ENCODE measurements around the gene GRID1.

GRID1 gene

DNA sequence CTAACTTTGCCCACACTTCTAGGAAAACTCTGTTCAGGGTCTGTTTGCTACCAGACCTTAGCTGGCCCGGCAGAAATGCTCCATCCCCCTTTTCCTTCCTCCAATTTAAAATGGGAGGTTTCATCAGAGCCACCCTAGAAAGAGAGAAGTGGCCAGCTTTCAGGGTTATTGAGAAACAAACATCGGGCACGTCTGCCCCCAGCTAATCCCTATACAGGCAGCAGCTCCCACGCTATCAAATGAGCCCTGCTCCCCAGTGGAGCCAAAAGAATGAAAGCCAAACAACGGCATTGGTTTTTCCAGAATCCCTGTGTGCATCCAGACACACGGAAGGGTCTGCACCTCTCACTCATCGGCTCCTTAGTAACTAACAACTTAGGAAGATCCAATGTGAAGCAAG is 132.5 kb downstream of the GRID1 start:
- Mint-ChIP-seq H3K27me3 (peaks cover 1% of the 10 kb centered on the region), H3K9me3 (peaks cover 10% of the 10 kb centered on the region), H3K36me3 (ENCODE audit: low read depth) (no peaks in the 10 kb centered on the region), H3K4me3 (no peak overlapping the region), H3K4me1 (ENCODE audit: low read depth) (peaks cover 46% of the 10 kb centered on the region), H3K27ac (no peak overlapping the region)
- intact Hi-C loops (cut with micrococcal nuclease), result no loop called here

DNA sequence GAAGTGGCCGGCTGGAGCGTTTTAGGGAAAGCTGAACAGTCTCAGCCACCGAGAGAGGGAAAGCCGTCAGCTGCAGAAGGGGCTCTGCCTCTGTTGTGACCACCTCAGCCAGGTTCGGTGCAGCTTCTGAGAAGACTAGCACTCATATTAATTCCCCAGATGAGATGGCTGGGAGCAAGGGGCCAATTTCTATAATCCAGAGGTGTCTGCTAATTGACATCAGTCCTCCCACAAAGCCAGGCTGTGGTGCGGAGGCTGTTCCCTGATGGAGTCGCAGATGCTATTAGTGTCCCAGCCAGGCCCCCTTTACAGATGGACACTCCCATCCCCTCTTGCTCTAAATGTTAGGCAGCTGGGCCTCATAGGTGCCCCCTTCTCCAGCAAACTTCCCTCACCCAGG is 133.5 kb downstream of the GRID1 start:
- Mint-ChIP-seq H3K4me1 (ENCODE audit: low read depth) (peaks cover 55% of the 10 kb centered on the region), H3K4me3 (no peak overlapping the region), H3K27me3 (peaks cover 1% of the 10 kb centered on the region), H3K36me3 (ENCODE audit: low read depth) (no peaks in the 10 kb centered on the region), H3K27ac (no peak overlapping the region), H3K9me3 (peaks cover 10% of the 10 kb centered on the region)
- intact Hi-C loops (cut with micrococcal nuclease), result no loop called here

DNA sequence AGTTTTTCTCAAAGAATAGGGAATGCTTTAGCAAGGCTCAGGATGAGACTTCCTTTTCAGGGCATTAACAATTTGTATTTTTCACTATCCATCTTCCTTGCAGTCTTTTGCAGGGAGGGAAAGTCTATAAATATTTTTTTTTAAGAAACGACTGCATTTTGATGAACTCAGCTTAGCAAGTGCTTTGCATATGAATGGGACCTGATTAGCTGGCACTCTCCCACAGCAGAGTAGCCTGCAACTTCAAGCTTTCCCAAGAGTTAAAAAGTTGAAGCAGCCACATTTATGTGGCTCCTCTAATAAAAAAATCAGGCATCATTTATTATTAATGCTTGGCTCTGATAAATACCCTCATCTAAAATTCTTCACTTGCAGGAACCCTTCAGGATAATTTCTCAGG is 134.0 kb downstream of the GRID1 start:
- Mint-ChIP-seq H3K9me3 (peaks cover 5% of the 10 kb centered on the region), H3K27me3 (peaks cover 1% of the 10 kb centered on the region), H3K4me3 (no peak overlapping the region), H3K27ac (no peak overlapping the region), H3K36me3 (ENCODE audit: low read depth) (no peaks in the 10 kb centered on the region), H3K4me1 (ENCODE audit: low read depth) (peaks cover 58% of the 10 kb centered on the region)
- intact Hi-C loops (cut with micrococcal nuclease), result no loop called here

DNA sequence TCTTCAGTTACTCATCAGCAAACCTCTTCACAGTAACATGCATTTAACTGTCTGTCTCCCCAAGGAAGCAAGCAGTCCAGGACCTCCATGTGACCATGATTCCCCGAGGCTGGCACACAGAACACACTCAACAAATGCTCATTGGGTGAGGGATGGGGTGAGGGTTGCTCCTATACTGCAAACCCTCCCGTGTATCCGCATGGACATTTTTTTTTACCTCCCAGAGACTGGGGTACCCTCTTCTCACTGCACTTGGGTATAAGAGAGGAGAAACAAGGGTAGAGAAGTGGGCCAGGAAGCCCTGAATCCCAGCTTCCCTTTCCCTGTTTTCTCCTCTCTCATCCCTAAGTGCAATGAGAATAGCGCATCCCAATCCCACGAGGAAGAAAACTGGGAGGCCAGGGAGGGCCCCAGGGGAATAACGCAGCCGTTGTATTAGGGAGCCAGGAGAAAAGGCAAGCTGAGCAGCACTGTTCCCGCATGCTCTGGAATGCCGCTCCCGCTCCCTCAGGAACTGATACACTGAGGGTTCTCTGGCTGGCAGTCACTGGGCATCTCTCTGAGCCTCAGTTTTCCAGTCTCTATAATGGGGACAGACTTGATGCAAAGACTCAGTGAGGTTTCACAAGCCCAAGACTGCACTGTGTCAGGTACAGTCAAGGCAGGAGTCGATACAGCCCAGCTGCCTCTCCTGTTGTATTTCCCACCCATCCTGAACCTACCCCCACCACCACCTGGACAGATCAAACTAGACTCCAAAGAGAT is 134.6 kb downstream of the GRID1 start:
- peaks cover 1% of the 10 kb centered on the region for H3K27me3 Mint-ChIP-seq

DNA sequence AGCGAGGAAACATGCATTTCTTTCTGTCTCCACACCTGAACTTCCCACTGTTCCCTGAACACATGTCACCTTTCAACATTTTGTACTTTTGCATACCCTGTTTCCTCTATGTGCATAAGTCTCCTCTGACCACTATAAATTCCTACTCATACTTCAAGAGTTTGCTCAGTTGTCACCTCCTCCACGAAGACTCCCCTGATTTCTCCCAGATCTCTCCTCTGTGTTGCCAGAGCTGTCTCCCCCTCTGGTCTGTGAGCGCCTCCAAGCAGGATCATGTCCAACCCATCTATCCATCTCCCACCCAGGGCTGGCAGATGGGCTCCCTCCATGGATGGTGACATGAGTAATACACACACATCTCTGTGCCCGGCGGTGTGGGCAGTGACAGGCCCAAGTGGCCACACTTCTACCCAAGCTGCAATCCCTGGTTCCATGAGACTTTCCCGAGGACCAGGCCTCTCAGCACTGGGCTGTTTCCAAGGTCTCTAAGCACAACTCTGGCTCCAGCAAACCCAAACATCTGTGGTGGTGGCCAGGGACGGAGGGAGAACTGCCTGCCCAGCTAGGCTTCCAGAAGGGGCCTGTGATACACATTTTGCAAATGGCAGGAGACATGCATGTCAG is 135.9 kb downstream of the GRID1 start:
- Mint-ChIP-seq H3K9me3 (no peaks in the 10 kb centered on the region), H3K27ac (no peak overlapping the region), H3K4me1 (ENCODE audit: low read depth) (peaks cover 73% of the 10 kb centered on the region), H3K4me3 (no peak overlapping the region), H3K36me3 (ENCODE audit: low read depth) (no peaks in the 10 kb centered on the region), H3K27me3 (peaks cover 1% of the 10 kb centered on the region)
- intact Hi-C loops (cut with micrococcal nuclease), result no loop called here

More for the DNA sequence above, 134.6 kb downstream of the GRID1 start:
- Mint-ChIP-seq H3K4me3 (no peak overlapping the region), H3K9me3 (no peaks in the 10 kb centered on the region), H3K27ac (no peak overlapping the region), H3K36me3 (ENCODE audit: low read depth) (no peaks in the 10 kb centered on the region), H3K4me1 (ENCODE audit: low read depth) (peaks cover 65% of the 10 kb centered on the region)
- intact Hi-C loops (cut with micrococcal nuclease), result no loop called here

GRCh38 chr10:86229811-86230556 is 136.6 kb downstream of the GRID1 start:
- H3K9me3 Mint-ChIP-seq, result no peaks in the 10 kb centered on the region
- no peak overlapping the region for H3K4me3 Mint-ChIP-seq

GRCh38 chr10:86229376-86229775 is 137.2 kb downstream of the GRID1 start:
- intact Hi-C loops (cut with micrococcal nuclease), result no loop called here
- Mint-ChIP-seq H3K4me3 (no peak overlapping the region), H3K27ac (no peak overlapping the region), H3K4me1 (ENCODE audit: low read depth) (peaks cover 74% of the 10 kb centered on the region), H3K36me3 (ENCODE audit: low read depth) (no peaks in the 10 kb centered on the region), H3K9me3 (no peaks in the 10 kb centered on the region), H3K27me3 (peaks cover 2% of the 10 kb centered on the region)

More at GRCh38 chr10:86229811-86230556, 136.6 kb downstream of the GRID1 start:
- H3K36me3 Mint-ChIP-seq (ENCODE audit: low read depth), result no peaks in the 10 kb centered on the region
- no peak overlapping the region for H3K27ac Mint-ChIP-seq
- intact Hi-C loops (cut with micrococcal nuclease), result no loop called here
- H3K4me1 Mint-ChIP-seq (ENCODE audit: low read depth), result peaks cover 74% of the 10 kb centered on the region
- peaks cover 1% of the 10 kb centered on the region for H3K27me3 Mint-ChIP-seq

DNA sequence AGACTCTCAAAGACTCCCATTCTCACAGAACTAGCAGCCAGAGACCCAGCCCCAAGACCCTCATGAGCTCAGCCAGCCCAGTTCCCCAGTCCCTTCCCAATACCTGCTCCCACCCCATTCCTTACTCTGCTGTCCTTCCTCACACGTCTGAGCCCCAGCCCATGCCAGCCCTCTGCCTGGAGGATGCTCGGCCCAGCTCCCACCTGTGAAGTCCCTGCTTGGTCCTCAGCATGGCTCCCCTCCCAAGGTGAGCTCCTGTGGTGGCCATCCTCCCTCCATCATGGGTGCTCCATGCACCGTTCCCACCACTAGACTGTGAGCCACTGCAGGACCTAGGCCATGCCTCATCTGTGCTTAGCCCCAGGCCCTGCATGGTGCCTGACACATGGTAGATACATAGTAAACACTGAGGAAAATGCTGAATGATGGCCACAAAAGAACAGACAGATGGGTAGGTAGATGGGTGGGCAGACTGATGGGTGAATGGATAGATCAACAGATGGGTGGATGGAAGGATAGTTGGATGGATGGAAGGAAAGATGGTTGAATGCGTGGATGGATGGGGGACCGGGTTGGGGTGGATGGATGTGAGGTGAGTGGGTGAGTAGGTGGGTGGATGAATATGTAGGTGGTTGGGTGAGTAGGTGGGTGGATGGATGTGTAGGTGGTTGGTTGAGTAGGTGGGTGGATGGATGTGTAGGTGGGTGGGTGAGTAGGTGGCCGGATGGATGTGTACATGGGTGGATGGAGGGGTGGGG is 138.9 kb downstream of the GRID1 start:
- no peak overlapping the region for H3K27ac Mint-ChIP-seq
- intact Hi-C loops (cut with micrococcal nuclease), result no loop called here
- H3K27me3 Mint-ChIP-seq, result peaks cover 6% of the 10 kb centered on the region
- no peak overlapping the region for H3K4me3 Mint-ChIP-seq
- no peaks in the 10 kb centered on the region for H3K36me3 Mint-ChIP-seq (ENCODE audit: low read depth)
- no peaks in the 10 kb centered on the region for H3K9me3 Mint-ChIP-seq
- H3K4me1 Mint-ChIP-seq (ENCODE audit: low read depth), result peaks cover 61% of the 10 kb centered on the region

DNA sequence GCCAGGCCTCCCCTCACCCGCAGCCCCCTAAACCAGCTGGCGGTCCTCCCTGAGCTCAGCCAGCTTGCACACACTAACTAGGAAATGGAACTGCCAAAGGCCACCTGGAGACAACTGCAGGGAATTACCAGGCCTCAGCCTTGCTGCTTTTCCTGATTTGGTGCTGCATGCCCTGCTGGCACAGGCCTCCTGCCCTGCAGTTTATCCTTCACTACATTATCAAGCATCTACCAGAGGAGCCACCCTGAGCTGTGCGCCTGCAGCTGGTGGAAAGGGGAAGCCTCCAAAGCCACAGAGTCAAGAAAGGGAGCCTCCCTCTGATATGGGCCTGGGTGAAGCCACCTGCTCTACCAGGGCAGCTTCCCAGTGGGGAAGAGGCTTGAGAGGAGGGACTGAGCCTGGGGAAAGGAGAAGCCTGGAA is 139.8 kb downstream of the GRID1 start:
- H3K27ac Mint-ChIP-seq, result peak overlapping the region; percentile 9
- intact Hi-C loops (cut with micrococcal nuclease), result no loop called here
- H3K9me3 Mint-ChIP-seq, result no peaks in the 10 kb centered on the region
- H3K4me3 Mint-ChIP-seq, result no peak overlapping the region
- H3K27me3 Mint-ChIP-seq, result peaks cover 6% of the 10 kb centered on the region
- H3K4me1 Mint-ChIP-seq (ENCODE audit: low read depth), result peaks cover 61% of the 10 kb centered on the region
- no peaks in the 10 kb centered on the region for H3K36me3 Mint-ChIP-seq (ENCODE audit: low read depth)

DNA sequence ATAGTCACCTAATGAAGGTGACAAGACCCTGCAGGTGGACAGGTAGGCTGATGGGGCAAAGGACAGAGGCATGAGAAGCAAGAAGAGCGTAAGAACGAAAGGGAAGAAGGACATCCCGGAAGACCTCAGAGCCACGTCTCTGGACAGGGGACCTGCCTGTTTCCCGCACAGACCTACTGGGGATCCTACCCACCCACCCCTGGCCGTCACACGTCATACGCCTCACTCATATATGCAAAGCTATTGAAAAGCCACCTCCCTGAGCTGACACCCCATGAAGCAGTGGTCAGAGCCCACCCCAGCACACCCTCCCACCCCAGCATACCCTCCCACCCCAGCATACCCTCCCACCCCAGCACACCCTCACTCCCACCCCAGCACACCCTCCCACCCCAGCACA is 140.6 kb downstream of the GRID1 start:
- intact Hi-C loops (cut with micrococcal nuclease), result no loop called here
- Mint-ChIP-seq H3K9me3 (no peaks in the 10 kb centered on the region), H3K27ac (no peak overlapping the region), H3K27me3 (peaks cover 6% of the 10 kb centered on the region), H3K4me3 (no peak overlapping the region), H3K36me3 (ENCODE audit: low read depth) (no peaks in the 10 kb centered on the region), H3K4me1 (ENCODE audit: low read depth) (peaks cover 61% of the 10 kb centered on the region)

- peaks cover 54% of the 10 kb centered on the region for H3K4me1 Mint-ChIP-seq (ENCODE audit: low read depth)
- H3K27me3 Mint-ChIP-seq, result peaks cover 6% of the 10 kb centered on the region
- no peaks in the 10 kb centered on the region for H3K36me3 Mint-ChIP-seq (ENCODE audit: low read depth)
- intact Hi-C loops (cut with micrococcal nuclease), result no loop called here
- no peak overlapping the region for H3K4me3 Mint-ChIP-seq
- peak overlapping the region; percentile 31 for H3K27ac Mint-ChIP-seq
- no peaks in the 10 kb centered on the region for H3K9me3 Mint-ChIP-seq
Measured at GRCh38 chr10:86225103-86225782, 141.4 kb downstream of the GRID1 start.

GRCh38 chr10:86224354-86225102 is 142.1 kb downstream of the GRID1 start:
- intact Hi-C loops (cut with micrococcal nuclease), result no loop called here
- Mint-ChIP-seq H3K4me3 (no peak overlapping the region), H3K27me3 (peaks cover 6% of the 10 kb centered on the region), H3K4me1 (ENCODE audit: low read depth) (peaks cover 47% of the 10 kb centered on the region), H3K9me3 (no peaks in the 10 kb centered on the region), H3K27ac (peak overlapping the region; percentile 31), H3K36me3 (ENCODE audit: low read depth) (no peaks in the 10 kb centered on the region)

DNA sequence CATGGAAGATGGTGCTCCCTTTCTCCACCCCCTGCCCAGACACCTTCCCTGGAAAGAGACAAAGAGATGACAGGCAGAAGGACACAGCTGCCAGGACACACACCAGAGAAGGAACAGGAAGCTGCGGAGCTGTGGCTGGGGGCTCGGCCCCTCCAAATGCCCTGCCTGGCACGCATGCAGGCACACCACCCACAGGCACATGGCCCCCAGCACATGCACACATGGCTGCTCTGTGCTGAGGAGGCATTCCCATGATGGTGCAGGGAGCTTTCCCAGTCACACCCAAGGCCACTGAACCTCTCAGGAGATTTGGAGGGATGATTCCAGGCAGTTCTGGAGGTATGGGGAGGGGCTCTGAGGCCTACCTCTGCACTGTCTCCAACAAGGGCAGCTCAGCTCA is 143.3 kb downstream of the GRID1 start:
- H3K4me3 Mint-ChIP-seq, result no peak overlapping the region
- no peak overlapping the region for H3K27ac Mint-ChIP-seq
- no peaks in the 10 kb centered on the region for H3K9me3 Mint-ChIP-seq
- peaks cover 6% of the 10 kb centered on the region for H3K27me3 Mint-ChIP-seq
- intact Hi-C loops (cut with micrococcal nuclease), result no loop called here
- H3K36me3 Mint-ChIP-seq (ENCODE audit: low read depth), result no peaks in the 10 kb centered on the region
- peaks cover 34% of the 10 kb centered on the region for H3K4me1 Mint-ChIP-seq (ENCODE audit: low read depth)

All from dendritic cell treated with granulocyte-macrophage colony-stimulating factor and Interleukin-4, amounts not matched to agents 40 ng/mL and 50 ng/mL, for 4 days (primary cell).